ENCODE results near the gene KDM4B.

KDM4B gene

DNA sequence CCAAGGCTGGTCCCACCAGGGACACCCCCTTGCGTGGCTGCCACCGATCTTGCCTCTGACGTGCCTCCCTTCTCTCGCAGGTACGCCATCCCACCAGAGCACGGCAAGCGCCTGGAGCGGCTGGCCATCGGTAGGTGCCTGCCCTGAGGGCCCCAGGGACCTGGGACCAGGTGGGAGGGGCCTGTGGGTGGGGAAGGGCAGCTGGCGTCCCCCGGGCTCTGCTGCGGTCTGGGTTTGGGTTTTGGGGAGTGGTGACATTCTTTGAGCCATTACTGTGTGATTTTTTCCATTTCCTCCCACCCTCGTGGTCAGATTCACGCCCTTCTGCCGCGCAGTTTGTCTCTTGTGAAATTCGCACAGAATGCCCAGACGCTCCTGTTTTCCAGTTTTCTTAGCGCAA is 102.0 kb downstream of the KDM4B start:
- no peak for DNase-seq (ENCODE audit: low read depth)

DNA sequence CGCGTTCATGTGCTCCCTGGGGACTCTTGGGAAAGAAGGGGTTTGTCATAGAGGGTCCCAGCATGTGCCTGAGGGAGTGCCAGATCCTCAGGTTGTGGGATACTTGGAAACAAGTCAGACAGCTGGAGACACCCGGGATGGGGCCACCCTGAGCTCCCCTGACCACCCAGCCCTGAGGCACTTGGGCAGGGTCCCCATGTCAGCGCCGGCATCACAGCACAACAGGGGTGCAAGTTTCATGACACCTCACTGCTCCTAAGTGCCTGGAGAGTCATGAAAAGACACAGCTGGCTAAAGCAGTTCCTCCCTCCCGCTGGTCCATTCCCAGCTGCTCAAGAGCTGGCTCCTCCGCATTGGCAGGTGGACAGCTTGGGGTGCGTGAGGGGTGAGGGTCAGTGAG is 102.7 kb downstream of the KDM4B start:
- DNase-seq (ENCODE audit: low read depth), result no peak

DNA sequence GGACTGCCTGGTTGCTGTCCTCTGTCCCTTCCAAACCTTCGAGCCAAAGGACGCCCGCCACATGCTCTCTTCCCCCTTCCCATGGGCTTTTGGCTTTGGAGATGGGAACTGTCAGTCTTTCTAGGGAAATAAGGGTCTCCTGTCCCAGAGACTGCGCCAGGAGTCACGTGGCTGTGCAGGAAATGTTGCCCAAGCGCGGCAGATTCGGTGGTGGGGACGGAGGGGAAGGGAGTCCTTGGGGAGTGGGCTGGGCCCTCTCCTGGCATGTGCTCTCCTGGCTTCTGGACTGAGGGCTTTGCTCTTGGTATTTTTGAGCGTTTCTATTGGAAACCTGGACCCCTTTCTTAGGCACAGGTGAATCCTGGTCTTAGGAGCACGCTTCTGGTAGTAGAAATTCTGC is 103.2 kb downstream of the KDM4B start:
- no peak for DNase-seq (ENCODE audit: low read depth)

DNA sequence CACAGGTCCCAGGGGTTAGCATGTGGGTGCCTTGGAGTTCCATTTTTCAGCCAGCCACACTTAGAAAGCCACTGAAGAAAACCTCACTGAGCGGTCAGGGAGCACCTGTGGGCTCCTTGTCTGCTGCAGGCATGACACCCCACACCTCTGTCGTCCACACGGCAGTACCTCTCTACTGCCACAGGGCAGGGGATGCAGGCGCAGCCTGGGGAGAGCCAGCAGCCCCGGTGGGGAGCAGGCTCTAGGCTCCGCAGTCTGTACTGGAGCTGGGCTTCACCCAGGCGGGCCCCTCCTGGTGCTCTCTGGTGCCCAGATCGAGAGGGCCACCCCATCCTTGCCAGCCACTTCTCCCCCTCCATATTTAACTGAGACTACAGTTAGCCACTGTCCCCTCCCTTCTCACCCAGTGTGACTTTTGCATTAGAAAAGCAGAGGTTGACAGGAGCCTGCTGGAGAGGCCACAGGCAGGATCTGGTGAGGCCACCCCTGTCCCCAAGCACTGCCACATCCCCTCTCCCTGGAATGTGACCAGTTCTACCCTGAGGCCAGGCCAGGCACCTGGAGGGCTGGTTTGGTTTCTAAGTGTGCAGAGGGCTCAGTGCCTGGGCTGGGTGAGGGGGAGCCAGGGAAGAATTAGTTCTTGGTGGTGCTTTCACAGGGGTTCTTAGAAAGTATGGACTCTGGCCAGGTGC is 104.4 kb downstream of the KDM4B start:
- no peak for DNase-seq (ENCODE audit: low read depth)

DNA sequence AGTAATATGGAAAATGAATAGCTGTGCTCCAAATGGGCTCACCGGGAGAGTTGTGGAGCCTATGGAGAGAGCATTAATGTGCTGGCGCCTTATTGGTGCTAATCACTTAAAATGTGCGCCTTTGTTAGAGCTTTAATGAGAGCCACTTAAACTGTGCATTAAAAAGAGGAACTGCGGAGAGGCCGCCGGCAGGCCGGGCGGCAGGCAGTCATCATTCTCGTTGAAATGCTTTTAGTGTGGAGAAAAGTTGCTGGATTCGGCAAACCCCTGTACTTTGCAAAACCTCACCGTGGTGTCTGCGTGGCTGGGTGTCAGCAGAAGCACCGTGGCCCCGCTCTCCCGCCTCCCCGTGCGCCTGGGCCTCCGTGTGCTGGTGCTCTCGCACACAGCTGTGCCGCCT is 105.5 kb downstream of the KDM4B start:
- DNase-seq (ENCODE audit: low read depth), result no peak

DNA sequence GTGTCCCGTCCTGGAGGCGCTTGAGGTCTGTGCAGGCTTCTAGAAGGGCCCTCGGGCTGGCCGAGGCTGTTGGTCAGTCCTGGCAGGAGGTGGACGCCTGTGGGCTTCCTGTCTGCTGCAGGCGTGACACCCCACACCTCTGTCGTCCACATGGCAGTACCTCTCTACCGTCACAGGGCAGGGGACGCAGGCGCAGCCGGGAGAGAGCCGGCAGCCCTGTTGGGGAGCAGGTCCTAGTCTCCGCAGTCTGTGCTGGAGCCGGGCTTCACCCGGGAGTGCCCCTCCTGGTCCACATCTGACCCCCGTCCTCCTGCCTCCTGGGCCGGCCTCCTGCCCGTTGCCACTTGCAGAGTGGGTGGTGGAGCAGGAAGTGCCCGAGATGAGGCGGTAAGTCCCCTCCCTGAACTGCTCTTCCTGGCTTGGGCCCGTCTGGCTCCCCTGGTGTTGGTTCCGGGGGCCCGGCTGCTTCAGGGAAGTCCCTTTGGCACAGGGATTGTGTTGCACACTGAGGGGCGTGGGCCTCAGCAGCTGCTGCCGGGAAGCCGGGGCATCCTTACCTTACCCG is 106.0 kb downstream of the KDM4B start:
- DNase-seq (ENCODE audit: low read depth), result no peak

DNA sequence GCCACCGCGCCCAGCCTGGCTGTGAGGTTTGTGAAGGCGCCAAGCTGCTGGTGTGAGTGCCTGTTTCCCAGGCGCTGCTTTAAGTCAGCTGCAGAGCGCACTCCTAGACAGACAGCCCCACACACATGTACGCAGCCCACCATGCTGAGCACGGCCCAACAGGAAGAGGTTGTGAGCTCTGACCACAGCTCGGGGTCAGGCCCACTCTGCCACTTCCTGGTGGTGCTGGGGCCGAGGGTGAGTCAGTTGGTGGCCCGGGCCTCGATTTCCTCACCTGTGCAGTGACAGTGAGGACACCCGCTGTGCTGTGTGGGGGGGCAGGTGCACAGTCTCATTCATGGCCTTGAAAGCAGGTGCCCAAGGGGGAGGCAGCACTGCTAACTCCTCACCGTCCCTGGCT is 106.7 kb downstream of the KDM4B start:
- no peak for DNase-seq (ENCODE audit: low read depth)

DNA sequence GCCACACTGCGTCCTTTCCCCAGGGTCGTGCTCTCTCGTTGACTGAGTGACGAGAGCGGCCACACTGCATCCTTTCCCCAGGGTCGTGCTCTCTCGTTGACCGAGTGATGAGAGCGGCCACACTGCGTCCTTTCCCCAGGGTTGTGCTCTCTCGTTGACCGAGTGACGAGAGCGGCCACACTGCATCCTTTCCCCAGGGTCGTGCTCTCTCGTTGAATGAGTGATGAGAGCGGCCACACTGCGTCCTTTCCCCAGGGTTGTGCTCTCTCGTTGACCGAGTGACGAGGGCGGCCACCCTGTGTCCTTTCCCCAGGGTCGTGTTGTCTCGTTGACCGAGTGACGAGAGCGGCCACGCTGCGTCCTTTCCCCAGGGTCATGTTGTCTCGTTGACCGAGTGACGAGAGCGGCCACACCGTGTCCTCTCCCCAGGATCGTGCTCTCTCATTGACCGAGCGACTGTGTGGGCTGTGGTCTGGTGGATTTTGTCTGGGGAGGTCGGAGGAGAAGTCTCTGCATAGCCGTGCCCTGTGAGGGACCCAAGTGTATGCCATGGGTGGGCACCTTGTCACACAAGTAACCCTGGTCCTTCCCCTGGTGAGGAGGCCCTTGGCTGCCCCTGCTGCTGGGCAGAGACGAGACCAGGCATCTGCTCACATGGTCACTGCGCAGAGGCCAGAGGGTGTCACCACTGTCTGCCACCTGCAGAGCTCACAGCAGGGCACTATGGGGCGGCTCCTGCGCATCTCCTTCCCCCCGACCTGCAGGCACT is 107.7 kb downstream of the KDM4B start:
- no peak for DNase-seq (ENCODE audit: low read depth)

DNA sequence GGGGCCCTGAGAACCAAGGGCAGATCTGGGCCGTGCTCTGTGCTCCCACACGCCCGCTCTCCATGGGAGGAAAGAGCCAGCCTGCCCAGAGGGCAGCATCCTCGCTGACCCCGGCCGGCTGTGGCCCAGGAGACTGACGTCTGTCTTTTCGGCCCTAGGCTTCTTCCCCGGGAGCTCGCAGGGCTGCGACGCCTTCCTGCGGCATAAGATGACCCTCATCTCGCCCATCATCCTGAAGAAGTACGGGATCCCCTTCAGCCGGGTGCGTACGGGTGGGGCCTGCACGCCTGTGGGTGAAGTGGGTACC is 108.2 kb downstream of the KDM4B start:
- DNase-seq (ENCODE audit: low read depth), result no peak

DNA sequence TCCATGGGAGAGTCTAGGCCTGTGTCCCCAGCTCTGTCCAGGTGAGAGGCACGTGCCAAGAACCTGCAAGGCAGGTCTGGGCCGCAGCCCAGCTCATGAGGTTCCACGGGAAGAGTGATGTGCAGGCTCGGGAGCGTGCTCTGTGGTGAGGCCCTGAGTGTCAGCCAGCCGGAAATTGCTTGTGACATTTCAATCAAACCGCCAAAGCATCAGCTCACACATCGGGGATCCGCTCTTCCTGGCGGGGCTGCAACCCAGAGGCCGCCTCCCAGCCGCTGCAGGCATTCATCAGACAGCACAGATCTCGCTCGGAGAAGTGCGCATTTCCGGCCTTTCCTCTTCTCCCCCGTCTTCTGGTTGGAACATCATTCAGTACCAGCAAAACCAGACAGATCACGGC is 109.3 kb downstream of the KDM4B start:
- no peak for DNase-seq (ENCODE audit: low read depth)

DNA sequence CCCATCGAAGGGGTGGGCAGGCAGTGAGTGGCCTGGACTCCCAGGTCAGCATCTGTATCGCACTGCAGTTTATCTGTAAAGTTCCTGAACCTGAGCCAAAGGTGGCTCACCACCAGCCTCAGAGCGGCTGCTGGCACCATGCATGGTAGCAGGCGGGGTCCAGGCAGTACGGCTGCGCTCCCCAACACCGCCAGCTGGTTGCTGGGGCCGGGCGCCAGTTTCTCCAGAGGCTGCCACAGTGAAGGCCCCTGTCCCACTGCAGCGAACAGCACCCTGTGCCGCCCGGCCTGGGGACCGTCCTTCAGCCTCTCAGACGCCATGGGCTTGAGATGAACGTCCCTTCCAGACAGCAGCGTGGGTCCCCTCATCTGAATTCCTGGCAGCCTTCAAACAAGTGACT is 109.8 kb downstream of the KDM4B start:
- no peak for DNase-seq (ENCODE audit: low read depth)

DNA sequence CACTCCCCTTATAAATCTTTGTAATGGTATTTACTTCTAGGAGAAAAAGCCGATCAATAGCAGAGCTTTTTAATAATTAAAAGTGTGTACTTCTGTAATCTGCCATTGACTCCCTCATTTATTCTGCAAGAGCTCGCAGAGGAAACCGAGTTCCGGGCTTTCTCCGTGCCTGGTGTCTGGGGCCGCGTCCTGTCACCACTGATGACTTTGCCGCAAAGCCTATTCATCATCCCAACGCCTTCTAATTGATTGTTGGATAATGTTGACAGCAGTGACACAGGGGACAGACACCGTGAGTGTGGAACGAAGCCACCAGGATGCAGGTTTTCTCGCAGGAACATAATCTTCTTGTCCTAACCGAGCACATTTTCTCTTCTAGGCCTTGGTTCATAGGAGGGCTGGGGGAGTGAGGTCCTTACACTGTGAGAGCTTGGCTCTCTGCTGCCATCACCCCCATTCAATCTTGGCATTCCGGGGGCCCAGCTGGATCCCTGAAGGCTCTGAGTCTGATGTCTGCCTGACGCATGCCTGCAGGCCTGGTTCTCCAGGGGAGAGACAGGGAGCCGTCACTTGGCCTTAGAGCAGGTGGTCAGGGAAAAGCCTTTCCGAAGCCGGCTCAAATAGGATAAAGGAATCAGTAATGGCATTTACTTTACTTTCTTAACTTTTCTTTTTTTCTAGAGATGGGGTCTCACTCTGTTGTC is 110.3 kb downstream of the KDM4B start:
- no peak for DNase-seq (ENCODE audit: low read depth)

DNA sequence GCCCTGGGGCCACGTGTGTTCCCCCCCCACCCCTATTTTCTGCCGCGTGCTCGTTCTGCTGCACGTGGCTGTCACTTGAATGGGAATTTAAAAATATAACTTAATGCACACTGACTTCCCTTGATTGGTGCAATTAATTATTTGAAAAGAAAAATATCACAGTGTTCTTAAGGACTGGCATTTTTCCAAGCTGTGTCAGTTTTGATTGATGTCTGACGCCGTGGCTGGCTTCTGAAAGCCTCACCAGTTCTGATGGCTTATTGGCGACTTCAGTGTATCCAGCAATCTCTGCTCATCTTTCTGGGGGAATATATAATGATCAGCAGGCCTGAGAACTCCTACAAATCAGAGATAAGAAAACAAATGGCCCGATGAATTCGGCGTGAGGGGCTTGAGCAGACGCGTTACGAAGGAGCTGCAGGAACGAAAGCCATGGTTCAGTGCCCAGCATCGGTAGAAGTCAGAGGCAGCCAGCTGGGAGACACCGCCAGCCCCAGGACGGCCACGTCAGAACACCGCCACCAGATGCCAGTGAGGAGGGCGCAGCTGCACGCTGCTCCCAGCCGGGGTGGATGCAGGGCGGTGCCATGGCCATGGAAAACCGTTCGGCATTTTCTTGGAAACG is 111.2 kb downstream of the KDM4B start:
- DNase-seq (ENCODE audit: low read depth), result no peak

DNA sequence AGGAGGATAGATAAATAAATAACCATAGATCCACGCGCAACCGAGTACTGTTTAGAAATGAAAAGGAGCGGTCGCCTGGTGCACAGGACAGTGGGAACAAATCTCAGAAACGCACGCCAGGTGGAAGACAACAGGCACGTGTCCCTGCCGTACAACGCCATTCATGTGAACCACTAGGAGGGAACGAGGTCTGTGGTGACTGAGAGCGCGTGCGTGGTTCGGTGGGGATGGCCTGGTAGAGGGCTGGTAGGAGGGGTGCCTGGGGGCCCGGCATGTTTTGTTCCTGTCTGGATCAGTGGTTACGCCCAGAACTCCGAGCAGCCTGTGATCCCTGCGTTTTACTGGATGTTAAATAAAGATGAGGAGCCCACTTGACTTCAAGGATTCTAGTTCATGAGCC is 111.9 kb downstream of the KDM4B start:
- no peak for DNase-seq (ENCODE audit: low read depth)

DNA sequence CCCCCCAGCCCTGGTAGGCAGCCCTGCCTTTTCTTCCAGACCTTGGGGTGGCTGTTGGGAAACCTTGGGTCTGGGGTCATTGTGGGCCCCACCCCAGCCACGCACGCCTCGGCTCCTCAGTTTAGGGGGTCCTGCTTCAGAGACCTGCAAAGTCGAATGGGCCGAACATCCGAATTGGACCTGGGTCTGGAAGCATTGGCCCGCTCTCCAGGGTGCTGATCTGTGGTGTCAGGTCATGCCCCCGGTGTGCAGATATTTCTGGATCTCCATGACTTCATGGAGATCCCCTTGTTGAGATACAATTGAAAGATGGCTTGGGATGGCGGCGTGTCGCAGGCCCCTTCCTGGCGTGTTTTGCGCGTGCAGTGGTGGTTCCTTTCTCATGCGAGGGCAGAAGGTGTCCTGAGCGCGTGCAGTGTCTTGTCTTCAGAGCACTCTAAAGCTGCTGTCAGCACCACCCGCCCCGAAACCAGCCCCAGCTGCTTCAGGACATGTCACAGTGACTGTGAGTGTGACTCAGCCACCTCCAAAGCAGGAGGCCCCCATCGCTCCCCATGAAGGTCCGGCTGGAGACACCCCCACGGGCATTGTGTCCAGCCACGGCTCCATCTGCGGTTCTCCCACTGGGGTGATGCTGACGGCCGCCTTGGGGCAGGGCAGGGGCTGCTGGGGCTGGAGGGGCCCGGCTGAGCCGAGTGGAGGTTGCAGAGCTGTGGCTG is 112.7 kb downstream of the KDM4B start:
- no peak for DNase-seq (ENCODE audit: low read depth)

DNA sequence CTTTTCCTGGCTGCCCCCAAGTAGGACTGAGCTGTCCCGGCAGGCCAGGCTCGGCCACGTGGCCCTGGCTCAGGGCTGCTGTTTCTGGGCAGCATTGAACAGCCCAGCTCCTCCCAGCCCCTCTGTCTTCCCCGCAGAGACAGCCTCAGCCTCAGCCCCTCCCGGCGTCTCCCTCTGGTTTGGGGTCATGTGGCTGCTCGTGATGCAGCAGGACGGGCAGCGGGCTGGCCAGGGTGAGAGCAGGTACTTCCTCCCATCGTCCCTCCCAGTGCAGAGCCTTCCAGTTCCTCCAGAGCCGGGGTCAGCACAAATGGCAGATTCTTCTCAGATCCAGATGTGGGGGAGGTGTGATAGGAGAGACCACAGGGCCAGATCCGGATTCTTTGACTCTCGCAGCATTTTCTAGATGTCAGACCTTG is 114.6 kb downstream of the KDM4B start:
- no peak for DNase-seq (ENCODE audit: low read depth)

DNA sequence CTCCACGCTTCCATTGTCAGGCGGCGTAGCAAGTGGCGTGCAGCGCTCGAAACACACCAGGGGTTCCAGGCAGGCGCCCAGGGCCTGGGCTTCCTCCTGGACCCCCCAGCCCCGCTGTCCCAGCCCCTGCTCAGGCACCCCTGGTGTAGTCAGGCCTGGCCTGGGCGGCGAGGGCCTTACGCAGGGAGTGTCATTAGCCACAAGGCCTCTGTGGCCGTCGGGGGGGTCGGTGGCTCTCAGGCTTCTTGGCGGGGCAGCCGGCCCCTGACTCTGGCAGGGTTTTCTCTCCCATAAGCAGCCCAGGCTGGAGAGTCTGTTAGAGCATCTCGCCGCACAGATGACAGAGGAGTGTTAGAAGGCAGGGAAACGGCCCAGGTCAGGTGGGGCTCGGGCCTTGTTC is 116.7 kb downstream of the KDM4B start:
- no peak for DNase-seq (ENCODE audit: low read depth)

DNA sequence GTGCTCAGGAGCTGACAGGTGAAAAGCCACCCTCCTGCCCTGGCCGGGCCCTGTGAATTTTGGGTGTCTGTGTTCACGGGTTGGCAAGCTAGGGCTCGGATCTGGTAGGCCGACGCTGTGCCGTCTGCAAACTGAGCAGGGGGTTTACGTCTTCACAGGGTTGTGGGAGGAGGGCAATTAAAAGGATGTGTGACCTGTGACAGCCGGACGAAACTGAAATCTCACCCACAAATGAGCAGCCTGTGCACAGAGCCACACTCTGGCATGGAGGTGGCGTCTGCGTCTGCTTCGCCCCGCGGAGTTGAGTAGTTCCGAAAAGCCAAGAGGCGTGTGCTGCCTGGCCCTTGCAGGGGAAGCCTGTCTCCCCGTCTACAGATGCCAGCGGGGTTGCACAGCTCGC is 117.3 kb downstream of the KDM4B start:
- DNase-seq (ENCODE audit: low read depth), result no peak

DNA sequence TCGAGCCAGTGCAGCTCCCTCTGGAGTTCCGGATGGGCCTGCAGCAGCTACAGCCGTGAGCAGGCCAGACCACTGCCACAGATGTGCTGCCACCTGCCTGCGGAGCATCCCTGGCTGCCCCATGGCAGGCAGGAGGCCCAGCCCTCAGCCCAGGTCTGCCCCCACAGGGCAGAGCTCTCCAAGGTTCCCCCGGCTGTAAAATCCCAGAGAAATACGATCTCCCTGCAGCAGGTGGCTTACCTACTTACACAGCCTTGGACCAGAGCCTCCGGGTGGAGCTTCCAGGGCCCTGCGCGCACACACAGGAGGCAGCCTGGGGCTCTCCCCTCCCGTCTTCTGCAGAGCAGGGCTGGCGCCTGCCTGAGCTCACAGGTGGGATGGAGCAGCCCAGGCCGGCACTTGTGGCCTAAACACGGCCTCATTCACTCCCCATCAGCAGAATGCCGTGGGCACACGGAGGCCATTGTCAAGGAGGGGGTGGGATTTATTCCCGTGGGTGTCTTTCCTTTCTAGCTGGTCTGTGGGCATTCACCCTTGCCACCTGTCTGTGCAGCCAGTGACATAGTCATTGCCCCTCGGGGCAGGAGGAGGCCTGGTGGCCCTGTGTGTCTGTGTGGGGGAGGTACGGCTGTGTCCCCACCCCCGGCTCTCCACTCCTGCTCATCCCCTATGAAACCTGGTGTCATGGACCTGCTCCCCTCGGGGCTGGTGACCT is 118.0 kb downstream of the KDM4B start:
- DNase-seq (ENCODE audit: low read depth), result no peak

DNA sequence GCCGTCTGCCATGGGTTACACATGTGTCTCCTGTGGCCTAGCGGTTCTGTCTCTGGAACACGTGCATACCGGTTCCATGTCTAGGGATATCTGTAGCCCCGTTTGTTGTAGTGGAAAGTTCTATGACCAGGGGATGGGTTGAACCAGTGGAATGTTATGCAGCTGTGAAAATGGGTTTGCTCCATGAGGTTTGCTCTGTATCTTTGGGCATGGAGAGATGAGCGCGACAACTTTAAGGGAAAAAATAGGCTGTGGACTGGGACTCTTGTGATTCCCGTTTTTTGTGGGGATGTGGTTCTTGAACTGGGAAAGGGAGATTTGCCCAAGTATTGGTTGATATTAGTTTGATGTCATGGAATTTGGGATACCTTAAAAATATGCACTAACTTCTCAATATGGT is 120.4 kb downstream of the KDM4B start:
- no peak for DNase-seq (ENCODE audit: low read depth)

DNA sequence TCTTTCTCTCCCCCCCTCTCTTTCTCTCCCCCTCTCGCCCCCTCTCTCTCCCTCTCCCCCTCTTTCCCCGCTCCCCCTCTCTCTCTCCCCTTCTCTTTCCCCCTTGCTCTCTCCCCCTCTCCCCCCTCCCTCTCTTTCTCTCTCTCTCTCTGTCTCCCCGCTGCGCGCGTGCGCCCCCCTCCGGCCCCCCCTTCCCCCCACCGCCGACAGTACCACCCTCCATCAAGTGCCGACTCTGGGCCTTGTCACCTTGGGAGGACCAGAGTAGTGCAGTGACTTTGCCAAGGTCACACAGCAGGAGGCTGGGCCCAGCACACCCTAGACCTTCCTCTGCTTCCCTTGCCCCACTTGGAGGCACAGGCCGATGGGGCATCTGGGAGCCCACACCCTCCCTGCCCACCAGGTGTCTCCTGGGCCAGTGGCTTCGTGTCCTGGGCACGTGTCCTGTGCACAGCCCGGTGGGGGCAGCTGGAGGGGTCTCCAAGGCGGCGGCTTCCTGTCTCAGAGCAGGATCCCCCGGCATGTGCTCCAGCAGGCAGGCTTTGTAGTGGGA is 121.6 kb downstream of the KDM4B start:
- DNase-seq (ENCODE audit: low read depth), result no peak
